ENCODE measurements around the gene RALGAPA2. TPM values are rescaled to one million over a fixed set of nuclear protein-coding genes. Genes with fewer than 3 reads are reported as not detected.

RALGAPA2 gene
- total and polyA plus RNA-seq, 2 experiments from 2014 or later, result 1.3 to 2.6 TPM

DNA sequence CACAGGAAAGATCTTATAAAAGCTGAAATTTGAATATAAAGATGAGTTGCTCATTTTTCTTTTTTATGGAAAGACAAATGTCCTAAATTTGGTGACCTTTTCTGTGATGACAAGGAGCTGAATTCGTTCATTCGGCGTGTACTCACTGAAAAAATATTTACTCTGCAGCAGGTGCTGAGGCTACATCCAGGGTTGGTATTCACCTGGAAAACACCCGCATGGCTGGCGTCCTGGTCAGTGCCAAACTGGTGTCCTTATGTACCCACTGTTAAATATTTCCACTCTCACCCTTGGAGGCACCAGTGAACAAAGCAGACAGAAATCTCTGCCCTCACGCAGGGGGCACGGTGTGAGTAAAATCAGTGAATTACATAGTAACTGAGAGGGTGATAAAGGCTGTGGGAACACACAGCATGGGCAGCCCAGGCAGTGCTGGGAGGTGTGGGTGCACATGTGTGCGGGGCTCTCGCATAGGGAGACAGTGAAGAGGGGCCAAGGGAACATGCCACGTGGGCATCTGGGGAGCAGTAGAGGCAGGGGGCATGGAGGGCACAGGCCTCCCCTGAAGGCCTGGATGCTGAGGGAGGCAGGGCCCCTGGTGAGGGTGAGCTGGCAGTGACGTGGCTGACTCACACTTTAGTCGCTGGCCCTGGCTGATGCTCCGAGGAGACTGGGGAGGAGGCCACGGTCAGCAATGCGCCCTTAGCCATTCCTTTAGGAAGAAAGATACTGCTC, 254.9 kb downstream of the RALGAPA2 start:
- H4K20me1 ChIP-seq (ENCODE audit: insufficient read depth), result no peaks in the 10 kb centered on the region
- no peak overlapping the region for H3K27ac ChIP-seq
- H3K9ac ChIP-seq, result no peak overlapping the region
- TF ChIP-seq EZH2phosphoT487 (IDR thresholded peaks at IDR 0.05; ENCODE audit: insufficient read depth, low read depth) (no peak), EZH2 (IDR thresholded peaks at IDR 0.05; ENCODE audit: insufficient read depth, poor library complexity, severe bottlenecking) (no peak)
- H3K79me2 ChIP-seq (ENCODE audit: insufficient read depth), result no peaks in the 10 kb centered on the region
- H3K9me2 ChIP-seq (ENCODE audit: insufficient read depth), result no peaks in the 10 kb centered on the region
- no peaks in the 10 kb centered on the region for H3K27me3 ChIP-seq (replicated peaks; ENCODE audit: insufficient read depth)
- peaks cover 2% of the 10 kb centered on the region; the same call in 1 of the 2 replicates for H3K4me1 ChIP-seq (ENCODE audit: insufficient read depth)
- no peaks in the 10 kb centered on the region for H3F3A ChIP-seq (ENCODE audit: insufficient read depth)
- in situ Hi-C loops (cut with MboI), result no loop called here
- H3K4me3 ChIP-seq, result no peak overlapping the region
- no peak overlapping the region for H3K4me2 ChIP-seq (ENCODE audit: unreplicated experiment)
- 83 to 86% methylated on average over 15 of the region's 15 CpGs for WGBS, 2 experiments (ENCODE audit: low coverage in 1 of 2, low lambda C conversion rate in 2 of 2, missing lambda C conversion rate in 2 of 2)
- H2AFZ ChIP-seq, result no peak overlapping the region
- H3K36me3 ChIP-seq (ENCODE audit: low read depth), result no peaks in the 10 kb centered on the region
- peak; percentile 43 for DNase-seq
- no peaks in the 10 kb centered on the region for H3K9me3 ChIP-seq (ENCODE audit: low read depth)

DNA sequence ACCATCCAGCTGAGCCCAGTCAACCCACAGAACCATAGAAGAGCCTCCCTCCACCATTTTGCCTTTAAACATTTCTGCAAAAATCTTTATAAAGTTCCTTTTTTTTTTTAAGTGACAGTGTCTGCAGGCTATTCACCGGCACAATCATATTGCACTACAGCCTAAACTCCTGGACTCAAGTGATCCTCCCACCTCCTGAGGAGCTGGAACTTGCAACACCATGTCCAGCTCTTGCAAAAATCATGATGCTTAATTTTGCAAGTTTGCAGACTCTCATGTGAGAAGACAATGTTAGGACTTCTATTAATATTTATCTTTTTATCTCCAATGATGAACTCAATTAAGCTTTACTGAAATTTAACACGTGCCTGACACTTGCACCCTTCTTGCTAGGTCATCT, 255.7 kb downstream of the RALGAPA2 start:
- DNase-seq, result no peak
- WGBS, 2 experiments (ENCODE audit: low coverage in 1 of 2, low lambda C conversion rate in 2 of 2, missing lambda C conversion rate in 2 of 2), result 91 to 97% methylated on average over 2 of the region's 2 CpGs

DNA sequence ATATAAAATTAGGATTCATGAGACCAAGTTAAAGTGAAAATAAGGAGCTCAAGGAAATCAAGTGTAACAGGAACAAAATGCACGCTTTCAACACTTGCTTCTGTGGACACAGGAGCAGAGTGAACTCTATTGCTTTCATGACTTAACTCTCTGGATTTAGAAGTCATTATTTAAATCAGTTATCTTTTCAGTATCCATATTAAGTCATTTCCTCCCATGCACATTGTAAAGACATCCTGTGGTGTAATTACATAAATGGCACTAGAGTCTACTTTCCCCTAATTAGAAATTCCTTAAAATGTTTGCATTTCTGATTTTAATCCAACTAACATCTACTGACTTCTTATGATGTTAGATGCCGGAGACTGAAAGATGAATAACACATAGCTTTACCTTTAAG, 256.5 kb downstream of the RALGAPA2 start:
- Histone ChIP-seq H3K36me3 (ENCODE audit: low read depth) (no peaks in the 10 kb centered on the region), H3K9me2 (ENCODE audit: insufficient read depth) (no peaks in the 10 kb centered on the region), H3K27me3 (replicated peaks; ENCODE audit: insufficient read depth) (no peaks in the 10 kb centered on the region), H3F3A (ENCODE audit: insufficient read depth) (no peaks in the 10 kb centered on the region), H3K4me3 (no peak overlapping the region), H3K9ac (no peak overlapping the region), H3K9me3 (ENCODE audit: low read depth) (no peaks in the 10 kb centered on the region), H3K4me1 (ENCODE audit: insufficient read depth) (peaks cover 12% of the 10 kb centered on the region; the same call in 1 of the 2 replicates), H3K4me2 (ENCODE audit: unreplicated experiment) (no peak overlapping the region), H2AFZ (no peak overlapping the region), H3K27ac (no peak overlapping the region), H4K20me1 (ENCODE audit: insufficient read depth) (no peaks in the 10 kb centered on the region), H3K79me2 (ENCODE audit: insufficient read depth) (no peaks in the 10 kb centered on the region)
- no peak for DNase-seq
- 87 to 88% methylated on average over 2 of the region's 2 CpGs for WGBS, 2 experiments (ENCODE audit: low coverage in 1 of 2, low lambda C conversion rate in 2 of 2, missing lambda C conversion rate in 2 of 2)
- in situ Hi-C loops (cut with MboI), result no loop called here
- TF ChIP-seq EZH2phosphoT487 (IDR thresholded peaks at IDR 0.05; ENCODE audit: insufficient read depth, low read depth) (no peak), EZH2 (IDR thresholded peaks at IDR 0.05; ENCODE audit: insufficient read depth, poor library complexity, severe bottlenecking) (no peak)

More for the DNA sequence above, 255.7 kb downstream of the RALGAPA2 start:
- H3K9me2 ChIP-seq (ENCODE audit: insufficient read depth), result no peaks in the 10 kb centered on the region
- no peaks in the 10 kb centered on the region for H3K9me3 ChIP-seq (ENCODE audit: low read depth)
- in situ Hi-C loops (cut with MboI), result no loop called here
- H3K4me3 ChIP-seq, result no peak overlapping the region
- no peak overlapping the region for H3K4me2 ChIP-seq (ENCODE audit: unreplicated experiment)
- H2AFZ ChIP-seq, result no peak overlapping the region
- H3K79me2 ChIP-seq (ENCODE audit: insufficient read depth), result no peaks in the 10 kb centered on the region
- no peaks in the 10 kb centered on the region for H4K20me1 ChIP-seq (ENCODE audit: insufficient read depth)
- H3K36me3 ChIP-seq (ENCODE audit: low read depth), result no peaks in the 10 kb centered on the region
- H3K27ac ChIP-seq, result no peak overlapping the region
- peaks cover 10% of the 10 kb centered on the region; the same call in 1 of the 2 replicates for H3K4me1 ChIP-seq (ENCODE audit: insufficient read depth)
- no peaks in the 10 kb centered on the region for H3K27me3 ChIP-seq (replicated peaks; ENCODE audit: insufficient read depth)
- no peak for TF ChIP-seq EZH2phosphoT487 (IDR thresholded peaks at IDR 0.05; ENCODE audit: insufficient read depth, low read depth)
- TF ChIP-seq EZH2 (IDR thresholded peaks at IDR 0.05; ENCODE audit: insufficient read depth, poor library complexity, severe bottlenecking), result no peak
- H3K9ac ChIP-seq, result no peak overlapping the region
- no peaks in the 10 kb centered on the region for H3F3A ChIP-seq (ENCODE audit: insufficient read depth)

DNA sequence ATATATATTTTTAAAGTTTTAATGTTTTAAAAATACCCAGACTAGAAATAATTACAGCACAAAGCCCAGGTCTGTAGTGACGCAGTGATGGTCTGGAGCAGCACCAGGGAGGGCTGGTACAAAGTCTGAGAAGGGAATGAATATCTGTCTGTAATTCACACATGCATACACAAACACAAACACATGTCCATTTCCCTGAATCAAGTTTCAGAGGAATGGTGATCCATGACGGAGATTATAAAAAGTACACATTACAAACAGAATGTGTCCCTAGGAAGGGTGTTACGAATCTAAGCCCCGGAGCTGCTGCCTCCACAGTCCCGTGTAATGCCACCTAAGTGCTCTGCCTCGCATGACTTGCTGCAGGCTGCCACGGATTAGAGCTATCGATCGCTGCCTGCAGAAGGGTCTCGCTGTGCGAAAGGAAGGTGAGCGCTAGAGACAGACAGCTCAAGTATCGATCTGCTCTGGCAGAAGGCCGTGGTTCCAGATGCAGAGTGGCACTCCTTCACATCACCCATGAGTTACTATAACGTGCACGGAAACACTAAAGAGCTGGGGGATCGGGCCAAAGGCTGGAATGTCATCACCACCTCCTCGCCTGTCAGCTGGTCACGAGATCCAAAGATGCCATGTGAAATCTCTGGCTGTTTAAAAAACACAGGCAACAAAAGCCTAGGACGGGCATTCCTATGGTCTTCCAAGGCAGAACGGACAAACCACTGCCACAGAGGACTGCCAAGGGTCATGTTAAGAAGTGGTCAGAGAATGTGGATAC, 257.4 kb downstream of the RALGAPA2 start:
- Histone ChIP-seq H3F3A (ENCODE audit: insufficient read depth) (no peaks in the 10 kb centered on the region), H3K4me3 (no peak overlapping the region), H3K27me3 (replicated peaks; ENCODE audit: insufficient read depth) (no peaks in the 10 kb centered on the region), H3K27ac (no peak overlapping the region), H3K36me3 (ENCODE audit: low read depth) (no peaks in the 10 kb centered on the region), H4K20me1 (ENCODE audit: insufficient read depth) (no peaks in the 10 kb centered on the region), H3K4me2 (ENCODE audit: unreplicated experiment) (no peak overlapping the region), H3K9me3 (ENCODE audit: low read depth) (no peaks in the 10 kb centered on the region), H3K9ac (no peak overlapping the region), H3K9me2 (ENCODE audit: insufficient read depth) (no peaks in the 10 kb centered on the region), H3K79me2 (ENCODE audit: insufficient read depth) (no peaks in the 10 kb centered on the region), H2AFZ (no peak overlapping the region), H3K4me1 (ENCODE audit: insufficient read depth) (peaks cover 12% of the 10 kb centered on the region; the same call in 1 of the 2 replicates)
- in situ Hi-C loops (cut with MboI), result no loop called here
- TF ChIP-seq EZH2 (IDR thresholded peaks at IDR 0.05; ENCODE audit: insufficient read depth, poor library complexity, severe bottlenecking) (no peak), EZH2phosphoT487 (IDR thresholded peaks at IDR 0.05; ENCODE audit: insufficient read depth, low read depth) (no peak)
- DNase-seq, result no peak
- WGBS, 2 experiments (ENCODE audit: low coverage in 1 of 2, low lambda C conversion rate in 2 of 2, missing lambda C conversion rate in 2 of 2), result 85 to 88% methylated on average over 21 of the region's 21 CpGs

Measured in GM23248 (cell line).